Testis (tissue), 2 donors: ENCODE measurements around the gene APOE.

Source experiments
- CTCF ChIP-seq, 3 experiments: fragments of 450-650 bp in 2 of 3; fragments of 200-600 bp in 1 of 3; sonication (generic) in 1 of 3; IDR thresholded peaks; one replicate each; pipeline ENCODE4 v1.5.1; 2016 to 2019; ENCODE audit warnings: antibody characterized with exemption in 3 of 3, mild to moderate bottlenecking in 2 of 3, moderate library complexity in 1 of 3
- POLR2A ChIP-seq: fragments of 450-650 bp; IDR thresholded peaks from one replicate; pipeline ENCODE4 v1.6.1; 2017; ENCODE audit warnings: antibody characterized with exemption, mild to moderate bottlenecking, moderate library complexity

GRCh38 chr19:44857837-44858236, 47.8 kb upstream of the APOE start:
- TF ChIP-seq CTCF (IDR thresholded peaks at IDR 0.05) (no peak), POLR2A (no peak)
